ENCODE results near the gene ELF4.

Gene ELF4

GRCh38 chrX:130025256-130025655 is 85.0 kb downstream of the ELF4 start:
- TF ChIP-seq CTCF (conservative IDR thresholded peaks at IDR 0.05; ENCODE audit: low read depth, low read length) = peak; percentile 13
- no peak overlapping the region for H3K4me3 ChIP-seq (ENCODE audit: low read depth, low read length)
- no peak for DNase-seq (ENCODE audit: low read depth)

GRCh38 chrX:130024127-130024526 is 86.2 kb downstream of the ELF4 start:
- peak; percentile 62 for DNase-seq (ENCODE audit: low read depth)
- H3K4me3 ChIP-seq (ENCODE audit: low read depth, low read length) = no peak overlapping the region
- no peak for TF ChIP-seq CTCF (conservative IDR thresholded peaks at IDR 0.05; ENCODE audit: low read depth, low read length)

- no peak overlapping the region for H3K4me3 ChIP-seq (ENCODE audit: low read depth, low read length)
- no peak for DNase-seq (ENCODE audit: low read depth)
- no peak for TF ChIP-seq CTCF (conservative IDR thresholded peaks at IDR 0.05; ENCODE audit: low read depth, low read length)
Measured at GRCh38 chrX:130020661-130021324, 89.5 kb downstream of the ELF4 start.

- no peak overlapping the region for H3K4me3 ChIP-seq (ENCODE audit: low read depth, low read length)
- DNase-seq (ENCODE audit: low read depth) = no peak
- TF ChIP-seq CTCF (conservative IDR thresholded peaks at IDR 0.05; ENCODE audit: low read depth, low read length) = no peak
Measured at GRCh38 chrX:130018143-130018542, 92.2 kb downstream of the ELF4 start.

GRCh38 chrX:130015181-130015580 is 95.1 kb downstream of the ELF4 start:
- no peak for DNase-seq (ENCODE audit: low read depth)
- H3K4me3 ChIP-seq (ENCODE audit: low read depth, low read length) = no peak overlapping the region
- no peak for TF ChIP-seq CTCF (conservative IDR thresholded peaks at IDR 0.05; ENCODE audit: low read depth, low read length)

Data from choroid plexus epithelial cell (primary cell).